OCI-LY3 (cell line): Measurements from ENCODE around the gene TMEM87A.

Source experiments
- H2AFZ ChIP-seq: fragments of 200-600, 300-600 bp; shearing (Covaris generic); 2 replicates; pipeline ENCODE4 v1.6.0; 2014; ENCODE audit warnings: antibody characterized with exemption, low read depth, low read length
- H3K27ac ChIP-seq: fragments of 200-600, 300-600 bp; sonication (generic); 2 replicates; pipeline ENCODE4 v1.5.1; 2014; ENCODE audit warnings: mild to moderate bottlenecking, low read length, moderate library complexity, mixed read lengths
- H3K27me3 ChIP-seq: fragments of 200-600, 300-600 bp; sonication (generic); 2 replicates; pipeline ENCODE4 v1.6.1; 2014; ENCODE audit warnings: low read depth, low read length, mixed read lengths
- H3K36me3 ChIP-seq: fragments of 200-600, 300-600 bp; sonication (generic); replicated peaks from 2 replicates; pipeline ENCODE3; 2014; ENCODE audit warnings: low read depth, low read length, mixed read lengths
- H3K4me1 ChIP-seq: fragments of 300-600, 200-600 bp; sonication (generic); 2 replicates; pipeline ENCODE4 v1.6.1; 2014; ENCODE audit warnings: low read length, mixed read lengths
- H3K4me2 ChIP-seq: fragments of 200-600, 300-600 bp; sonication (generic); 2 replicates; pipeline ENCODE4 v1.6.1; 2014; ENCODE audit warnings: low read length, mixed read lengths
- H3K4me3 ChIP-seq: fragments of 300-600, 200-600 bp; sonication (generic); 2 replicates; pipeline ENCODE4 v1.5.1; 2014; ENCODE audit warnings: antibody characterized with exemption, mild to moderate bottlenecking, low read length, moderate library complexity
- H3K79me2 ChIP-seq: fragments of 300-600, 200-600 bp; shearing (Covaris generic); 2 replicates; pipeline ENCODE4 v1.6.1; 2014; ENCODE audit warnings: mild to moderate bottlenecking, low read length, mixed read lengths
- H3K9ac ChIP-seq: fragments of 300-600, 200-600 bp; shearing (Covaris generic); 2 replicates; pipeline ENCODE4 v1.6.0; 2014; ENCODE audit warnings: mild to moderate bottlenecking, low read length, moderate library complexity
- H3K9me3 ChIP-seq: fragments of 200-600, 300-600 bp; shearing (Covaris generic); 2 replicates; pipeline ENCODE4 v1.6.1; 2014; ENCODE audit warnings: low read length, mixed read lengths; ENCODE audit not compliant: insufficient read depth
- H4K20me1 ChIP-seq: fragments of 200-600, 300-600 bp; sonication (generic); 2 replicates; pipeline ENCODE4 v1.6.1; 2016; ENCODE audit warnings: low read length, mixed read lengths; ENCODE audit not compliant: insufficient read depth
- EZH2phosphoT487 ChIP-seq: fragments of 200-600 bp; shearing (Covaris generic); IDR thresholded peaks from 2 replicates; pipeline ENCODE4 v1.6.1; 2018; ENCODE audit warnings: antibody characterized with exemption, mixed run types, low read depth
- TF ChIP-seq, protein P1 (sequence below): fragments of 200-600, 300-600 bp; sonication (generic); IDR thresholded peaks from 2 replicates; pipeline ENCODE4 v1.5.1; 2014; ENCODE audit warnings: antibody characterized with exemption, low read length, low read depth

Gene TMEM87A

DNA sequence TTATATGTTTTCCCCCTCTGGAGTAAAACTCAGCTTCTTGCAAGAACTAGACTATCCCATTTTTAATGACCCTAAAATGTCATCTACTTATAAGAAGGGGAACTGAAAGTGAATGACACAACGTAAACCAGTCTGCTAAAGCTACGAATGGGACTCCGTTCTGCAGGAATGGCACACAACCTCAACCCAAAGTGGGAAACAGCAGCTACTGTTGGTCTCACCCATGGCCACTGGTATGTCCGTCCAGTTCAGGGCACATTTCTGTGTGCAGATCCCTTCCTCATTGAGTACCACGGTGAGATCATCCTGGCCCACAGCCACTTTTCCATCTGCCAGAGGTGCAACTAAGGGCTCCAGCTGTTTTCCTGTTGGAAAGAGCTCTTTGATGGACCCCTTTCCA is 88.9 kb downstream of the TMEM87A start:
- H3K27me3 ChIP-seq, result no peaks in the 10 kb centered on the region
- peaks cover 41% of the 10 kb centered on the region for H3K36me3 ChIP-seq
- no peak overlapping the region; the same call in 1 of the 2 replicates for H3K4me2 ChIP-seq
- no peaks in the 10 kb centered on the region for H3K79me2 ChIP-seq
- H3K4me3 ChIP-seq, result no peak overlapping the region
- no peak overlapping the region for H2AFZ ChIP-seq
- peaks cover 11% of the 10 kb centered on the region for H3K4me1 ChIP-seq
- no peaks in the 10 kb centered on the region for H3K9me3 ChIP-seq
- TF ChIP-seq, protein P1, sequence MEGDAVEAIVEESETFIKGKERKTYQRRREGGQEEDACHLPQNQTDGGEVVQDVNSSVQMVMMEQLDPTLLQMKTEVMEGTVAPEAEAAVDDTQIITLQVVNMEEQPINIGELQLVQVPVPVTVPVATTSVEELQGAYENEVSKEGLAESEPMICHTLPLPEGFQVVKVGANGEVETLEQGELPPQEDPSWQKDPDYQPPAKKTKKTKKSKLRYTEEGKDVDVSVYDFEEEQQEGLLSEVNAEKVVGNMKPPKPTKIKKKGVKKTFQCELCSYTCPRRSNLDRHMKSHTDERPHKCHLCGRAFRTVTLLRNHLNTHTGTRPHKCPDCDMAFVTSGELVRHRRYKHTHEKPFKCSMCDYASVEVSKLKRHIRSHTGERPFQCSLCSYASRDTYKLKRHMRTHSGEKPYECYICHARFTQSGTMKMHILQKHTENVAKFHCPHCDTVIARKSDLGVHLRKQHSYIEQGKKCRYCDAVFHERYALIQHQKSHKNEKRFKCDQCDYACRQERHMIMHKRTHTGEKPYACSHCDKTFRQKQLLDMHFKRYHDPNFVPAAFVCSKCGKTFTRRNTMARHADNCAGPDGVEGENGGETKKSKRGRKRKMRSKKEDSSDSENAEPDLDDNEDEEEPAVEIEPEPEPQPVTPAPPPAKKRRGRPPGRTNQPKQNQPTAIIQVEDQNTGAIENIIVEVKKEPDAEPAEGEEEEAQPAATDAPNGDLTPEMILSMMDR, result no peak
- no peak for TF ChIP-seq EZH2phosphoT487
- H4K20me1 ChIP-seq, result no peaks in the 10 kb centered on the region
- no peak overlapping the region for H3K9ac ChIP-seq
- H3K27ac ChIP-seq, result no peak overlapping the region

DNA sequence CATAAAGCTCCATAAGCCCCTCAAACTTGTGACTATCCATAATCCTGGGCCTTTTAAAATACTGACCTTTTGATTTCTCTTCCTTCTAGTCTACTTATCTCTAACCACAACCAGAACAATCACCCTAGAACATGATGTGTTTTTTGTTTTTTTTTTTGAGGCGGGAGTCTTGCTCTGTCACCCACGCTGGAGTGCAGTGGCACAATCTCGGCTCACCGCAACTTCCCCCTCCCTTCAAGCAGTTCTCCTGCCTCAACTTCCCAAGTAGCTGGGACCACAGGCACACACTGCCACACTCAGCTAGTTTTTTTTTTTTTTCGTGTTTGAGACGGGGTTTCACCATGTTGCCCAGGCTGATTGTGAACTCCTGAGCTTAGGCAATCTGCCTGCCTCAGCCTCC is 90.3 kb downstream of the TMEM87A start:
- Histone ChIP-seq H3K4me3 (no peak overlapping the region), H3K36me3 (peaks cover 36% of the 10 kb centered on the region), H4K20me1 (no peaks in the 10 kb centered on the region), H3K27me3 (no peaks in the 10 kb centered on the region), H3K4me1 (peaks cover 8% of the 10 kb centered on the region), H3K4me2 (no peak overlapping the region), H3K9me3 (no peaks in the 10 kb centered on the region), H3K79me2 (no peaks in the 10 kb centered on the region), H3K27ac (no peak overlapping the region), H3K9ac (no peak overlapping the region), H2AFZ (no peak overlapping the region)
- TF ChIP-seq, protein P1, result no peak
- no peak for TF ChIP-seq EZH2phosphoT487

GRCh38 chr15:42182328-42182886 is 90.8 kb downstream of the TMEM87A start:
- Histone ChIP-seq H3K27me3 (no peaks in the 10 kb centered on the region), H3K4me3 (no peak overlapping the region), H3K27ac (no peak overlapping the region), H3K9ac (no peak overlapping the region), H3K36me3 (peaks cover 35% of the 10 kb centered on the region), H4K20me1 (no peaks in the 10 kb centered on the region), H3K4me1 (peaks cover 8% of the 10 kb centered on the region), H3K79me2 (no peaks in the 10 kb centered on the region), H3K9me3 (no peaks in the 10 kb centered on the region), H2AFZ (no peak overlapping the region), H3K4me2 (no peak overlapping the region)
- no peak for TF ChIP-seq EZH2phosphoT487
- TF ChIP-seq, protein P1, result no peak

DNA sequence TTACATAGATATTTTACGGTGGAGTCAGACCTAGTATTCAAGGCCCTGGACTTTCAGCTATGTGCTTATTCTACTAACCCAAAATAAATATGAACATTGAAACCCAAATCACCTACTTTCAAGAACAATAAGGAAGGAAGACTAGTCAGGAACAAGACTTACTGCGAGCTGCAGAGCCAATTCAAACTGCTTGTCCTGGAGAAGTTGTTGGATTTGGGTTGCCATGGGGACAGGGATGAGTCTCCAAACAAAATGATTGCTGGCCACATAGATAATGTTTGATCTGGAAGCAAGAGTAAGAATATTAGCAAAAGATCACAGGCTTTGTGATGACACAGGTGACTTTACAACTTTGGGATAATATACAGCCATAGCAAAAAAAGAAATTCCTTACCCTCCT is 95.2 kb downstream of the TMEM87A start:
- Histone ChIP-seq H3K4me2 (no peak overlapping the region), H3K9ac (no peak overlapping the region), H3K27ac (no peak overlapping the region), H3K36me3 (peaks cover 25% of the 10 kb centered on the region), H3K4me1 (no peaks in the 10 kb centered on the region), H3K27me3 (no peaks in the 10 kb centered on the region), H4K20me1 (no peaks in the 10 kb centered on the region), H3K4me3 (no peak overlapping the region), H3K79me2 (no peaks in the 10 kb centered on the region), H3K9me3 (no peaks in the 10 kb centered on the region), H2AFZ (no peak overlapping the region)
- TF ChIP-seq, protein P1, result no peak
- TF ChIP-seq EZH2phosphoT487, result no peak
